ENCODE results near the gene NPSR1.
"Not testable (repeated sequence)": the region's sequence is repeated elsewhere in the genome, so short reads cannot be mapped to it uniquely, and the experiment has no call there.

Gene NPSR1

GRCh38 chr7:34837316-34837715 lies 179.3 kb downstream of the NPSR1 start:
- DNase-seq (ENCODE audit: low spot score): no peak

- no peak for DNase-seq (ENCODE audit: low spot score)
Measured at GRCh38 chr7:34837801-34838201, 179.8 kb downstream of the NPSR1 start.

- no peak for DNase-seq (ENCODE audit: low spot score)
Measured at GRCh38 chr7:34838329-34838728, 180.3 kb downstream of the NPSR1 start.

GRCh38 chr7:34839645-34840044 lies 181.6 kb downstream of the NPSR1 start:
- DNase-seq (ENCODE audit: low spot score): no peak

GRCh38 chr7:34840176-34840785 lies 182.3 kb downstream of the NPSR1 start:
- DNase-seq (ENCODE audit: low spot score): no peak

- DNase-seq (ENCODE audit: low spot score): no peak
Measured at GRCh38 chr7:34841326-34841725, 183.3 kb downstream of the NPSR1 start.

- DNase-seq (ENCODE audit: low spot score): no peak
Measured at GRCh38 chr7:34842782-34843181, 184.8 kb downstream of the NPSR1 start.

GRCh38 chr7:34844406-34844805 lies 186.4 kb downstream of the NPSR1 start:
- no peak for DNase-seq (ENCODE audit: low spot score)

GRCh38 chr7:34844936-34845665 lies 187.1 kb downstream of the NPSR1 start:
- DNase-seq (ENCODE audit: low spot score): no peak

GRCh38 chr7:34845666-34846361 lies 187.8 kb downstream of the NPSR1 start:
- DNase-seq (ENCODE audit: low spot score): no peak

GRCh38 chr7:34846976-34847375 lies 189.0 kb downstream of the NPSR1 start:
- no peak for DNase-seq (ENCODE audit: low spot score)

GRCh38 chr7:34848670-34849069 lies 190.7 kb downstream of the NPSR1 start:
- DNase-seq (ENCODE audit: low spot score): no peak

- no peak for DNase-seq (ENCODE audit: low spot score)
Measured at GRCh38 chr7:34849163-34849960, 191.3 kb downstream of the NPSR1 start.

GRCh38 chr7:34849986-34850385 lies 192.0 kb downstream of the NPSR1 start:
- no peak for DNase-seq (ENCODE audit: low spot score)

GRCh38 chr7:34850681-34851080 lies 192.7 kb downstream of the NPSR1 start:
- no peak for DNase-seq (ENCODE audit: low spot score)

- no peak for DNase-seq (ENCODE audit: low spot score)
Measured at GRCh38 chr7:34851431-34851830, 193.4 kb downstream of the NPSR1 start.

GRCh38 chr7:34858444-34858843 lies 200.4 kb downstream of the NPSR1 start:
- not testable (repeated sequence) for DNase-seq (ENCODE audit: low spot score)

GRCh38 chr7:34859281-34859680 lies 201.3 kb downstream of the NPSR1 start:
- DNase-seq (ENCODE audit: low spot score): not testable (repeated sequence)

- DNase-seq (ENCODE audit: low spot score): not testable (repeated sequence)
Measured at GRCh38 chr7:34866222-34866621, 208.2 kb downstream of the NPSR1 start.

GRCh38 chr7:34867341-34867740 lies 209.3 kb downstream of the NPSR1 start:
- not testable (repeated sequence) for DNase-seq (ENCODE audit: low spot score)

GRCh38 chr7:34868602-34869001 lies 210.6 kb downstream of the NPSR1 start:
- DNase-seq (ENCODE audit: low spot score): not testable (repeated sequence)

GRCh38 chr7:34869057-34869456 lies 211.0 kb downstream of the NPSR1 start:
- no peak for DNase-seq (ENCODE audit: low spot score)

All from LoVo (cell line).